Measurements from ENCODE around the gene PLOD1. TPM values are rescaled to one million over a fixed set of nuclear protein-coding genes. Genes with fewer than 3 reads are reported as not detected.
A peak's percentile ranks its signal among the peaks of the same experiment; 100 is the strongest.

The PLOD1 gene
- total RNA-seq, 3 donors from 2014 or later: 33.7 to 68.6 (median 35.4) TPM

DNA sequence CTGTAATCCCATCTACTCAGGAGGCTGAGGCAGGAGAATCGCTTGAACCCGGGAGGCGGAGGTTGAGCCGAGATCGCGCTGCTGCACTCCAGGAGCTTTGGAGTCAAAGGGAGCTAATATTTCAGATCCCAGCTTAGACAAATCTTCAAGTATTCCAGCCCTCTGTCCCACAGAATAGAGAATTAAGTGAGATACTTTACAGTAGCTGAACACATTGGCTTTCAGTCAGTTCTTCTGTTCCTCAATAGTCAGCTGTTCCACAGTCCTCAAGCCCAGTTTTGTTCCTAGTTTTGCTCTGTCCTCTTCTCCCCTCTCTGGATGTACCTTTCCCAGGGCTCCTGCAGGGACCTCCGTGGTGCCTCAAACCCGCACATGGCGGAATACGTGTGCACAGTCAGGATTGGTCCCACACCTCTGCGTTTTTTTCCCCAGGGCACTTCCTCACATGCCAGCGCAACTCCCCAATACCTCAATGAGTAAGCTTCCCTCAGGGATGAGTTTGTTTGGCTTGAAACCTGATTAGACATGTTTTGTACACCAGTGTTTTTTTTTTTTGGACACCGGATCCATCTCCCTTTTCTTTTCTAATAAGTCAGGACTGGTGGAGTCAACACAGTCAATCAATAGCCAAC is 47.0 kb downstream of the PLOD1 start:
- DNase-seq: no peak
- Histone ChIP-seq H3K9me3 (no peaks in the 10 kb centered on the region), H3K4me3 (no peak overlapping the region), H3K4me1 (ENCODE audit: low read depth) (peaks cover 27% of the 10 kb centered on the region), H3K36me3 (ENCODE audit: low read depth) (peaks cover 3% of the 10 kb centered on the region)
- TF ChIP-seq, protein P1, sequence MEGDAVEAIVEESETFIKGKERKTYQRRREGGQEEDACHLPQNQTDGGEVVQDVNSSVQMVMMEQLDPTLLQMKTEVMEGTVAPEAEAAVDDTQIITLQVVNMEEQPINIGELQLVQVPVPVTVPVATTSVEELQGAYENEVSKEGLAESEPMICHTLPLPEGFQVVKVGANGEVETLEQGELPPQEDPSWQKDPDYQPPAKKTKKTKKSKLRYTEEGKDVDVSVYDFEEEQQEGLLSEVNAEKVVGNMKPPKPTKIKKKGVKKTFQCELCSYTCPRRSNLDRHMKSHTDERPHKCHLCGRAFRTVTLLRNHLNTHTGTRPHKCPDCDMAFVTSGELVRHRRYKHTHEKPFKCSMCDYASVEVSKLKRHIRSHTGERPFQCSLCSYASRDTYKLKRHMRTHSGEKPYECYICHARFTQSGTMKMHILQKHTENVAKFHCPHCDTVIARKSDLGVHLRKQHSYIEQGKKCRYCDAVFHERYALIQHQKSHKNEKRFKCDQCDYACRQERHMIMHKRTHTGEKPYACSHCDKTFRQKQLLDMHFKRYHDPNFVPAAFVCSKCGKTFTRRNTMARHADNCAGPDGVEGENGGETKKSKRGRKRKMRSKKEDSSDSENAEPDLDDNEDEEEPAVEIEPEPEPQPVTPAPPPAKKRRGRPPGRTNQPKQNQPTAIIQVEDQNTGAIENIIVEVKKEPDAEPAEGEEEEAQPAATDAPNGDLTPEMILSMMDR (IDR thresholded peaks at IDR 0.05): no peak
- intact Hi-C loops (cut with DNase I, micrococcal nuclease): no loop called here
- no peak for ATAC-seq

GRCh38 chr1:11982010-11982392 is 47.5 kb downstream of the PLOD1 start:
- DNase-seq (no peak), ATAC-seq (no peak)
- Histone ChIP-seq H3K9me3 (no peaks in the 10 kb centered on the region), H3K4me1 (ENCODE audit: low read depth) (peaks cover 27% of the 10 kb centered on the region), H3K4me3 (no peak overlapping the region), H3K36me3 (ENCODE audit: low read depth) (peaks cover 3% of the 10 kb centered on the region)
- intact Hi-C loops (cut with DNase I, micrococcal nuclease): no loop called here
- TF ChIP-seq, protein P1 (IDR thresholded peaks at IDR 0.05): no peak

GRCh38 chr1:11984121-11984520 is 49.6 kb downstream of the PLOD1 start:
- Histone ChIP-seq H3K4me3 (no peak overlapping the region), H3K4me1 (ENCODE audit: low read depth) (peaks cover 23% of the 10 kb centered on the region), H3K36me3 (ENCODE audit: low read depth) (peaks cover 8% of the 10 kb centered on the region), H3K9me3 (no peaks in the 10 kb centered on the region)
- TF ChIP-seq, protein P1 (IDR thresholded peaks at IDR 0.05): no peak
- intact Hi-C loops (cut with DNase I, micrococcal nuclease): no loop called here
- DNase-seq: peak in 1 of 3 donors; percentile 42
- peak; percentile 35 for ATAC-seq

GRCh38 chr1:11984576-11984975 is 50.1 kb downstream of the PLOD1 start:
- no peak for ATAC-seq
- Histone ChIP-seq H3K9me3 (no peaks in the 10 kb centered on the region), H3K4me1 (ENCODE audit: low read depth) (peaks cover 19% of the 10 kb centered on the region), H3K4me3 (no peak overlapping the region), H3K36me3 (ENCODE audit: low read depth) (peaks cover 10% of the 10 kb centered on the region)
- intact Hi-C loops (cut with DNase I, micrococcal nuclease): no loop called here
- TF ChIP-seq, protein P1 (IDR thresholded peaks at IDR 0.05): no peak
- no peak for DNase-seq

- ATAC-seq (no peak), DNase-seq (no peak)
- Histone ChIP-seq H3K9me3 (no peaks in the 10 kb centered on the region), H3K4me1 (ENCODE audit: low read depth) (peaks cover 18% of the 10 kb centered on the region), H3K4me3 (no peak overlapping the region), H3K36me3 (ENCODE audit: low read depth) (peaks cover 7% of the 10 kb centered on the region)
- intact Hi-C loops (cut with DNase I, micrococcal nuclease): no loop called here
- TF ChIP-seq, protein P1 (IDR thresholded peaks at IDR 0.05): no peak
These were observed 50.7 kb downstream of the PLOD1 start for GRCh38 chr1:11985171-11985570.

GRCh38 chr1:11985851-11986250 is 51.3 kb downstream of the PLOD1 start:
- TF ChIP-seq, protein P1 (IDR thresholded peaks at IDR 0.05): no peak
- ATAC-seq (no peak), DNase-seq (no peak)
- H3K9me3 ChIP-seq: no peaks in the 10 kb centered on the region
- intact Hi-C loops (cut with DNase I, micrococcal nuclease): no loop called here
- H3K4me1 ChIP-seq (ENCODE audit: low read depth): peaks cover 17% of the 10 kb centered on the region
- no peak overlapping the region for H3K4me3 ChIP-seq
- H3K36me3 ChIP-seq (ENCODE audit: low read depth): peaks cover 7% of the 10 kb centered on the region
